Upper lobe of right lung (tissue), 1 donor: ENCODE measurements around the gene ASB8. TPM values are rescaled to one million over a fixed set of nuclear protein-coding genes. Genes with fewer than 3 reads are reported as not detected.
A peak's percentile ranks its signal among the peaks of the same experiment; 100 is the strongest.

Source experiments
- ATAC-seq: fragments of 200-7000 bp; cut with Tn5 transposase; one replicate; pipeline ENCODE4 v1.9.1; 2020; ENCODE audit warnings: mild to moderate bottlenecking, moderate library complexity
- DNase-seq: peaks from one replicate; pipeline ENCODE4 v3.0.0-alpha.2; 2020
- H3K27ac ChIP-seq: fragments of 200-600 bp; one replicate; pipeline ENCODE4 v1.8.0; 2022
- H3K27me3 ChIP-seq: fragments of 200-600 bp; one replicate; pipeline ENCODE4 v1.8.0; 2022; ENCODE audit warnings: mild to moderate bottlenecking
- H3K36me3 ChIP-seq: fragments of 200-600 bp; one replicate; pipeline ENCODE4 v1.8.0; 2022
- H3K4me1 ChIP-seq: fragments of 200-600 bp; one replicate; pipeline ENCODE4 v1.8.0; 2022
- H3K4me3 ChIP-seq: fragments of 200-600 bp; one replicate; pipeline ENCODE4 v1.8.0; 2022; ENCODE audit warnings: mild to moderate bottlenecking
- H3K9me3 ChIP-seq: fragments of 200-600 bp; one replicate; pipeline ENCODE4 v1.8.0; 2022
- CTCF ChIP-seq: fragments of 200-600 bp; IDR thresholded peaks from one replicate; pipeline ENCODE4 v1.8.0; 2022; ENCODE audit warnings: antibody characterized with exemption
- intact Hi-C: fragments of 100-400 bp; cut with DNase I; formaldehyde crosslinking; loops from one replicate; pipeline ENCODE4 v1.11.0; 2022
- microRNA-seq: library from miRNA; unstranded; fragments of <30 nt; microRNA quantifications from one replicate; pipeline ENCODE4 v1.2.0, GENCODE V29; 2020; ENCODE audit warnings: borderline microRNAs expressed
- total RNA-seq: library from RNA; stranded (reverse); fragmentation: NEBNext Ultra II Directional; extraction: Animal tissue kit (Norgen Biotek cat#: 25700); gene quantifications from one replicate; pipeline ENCODE4 v1.2.1, GENCODE V29; 2021
- donor health status: DM: no; HTN: yes; CAD: no; lungs with severe emphysema.

The ASB8 gene
- total RNA-seq, 1 donor from 2014 or later: 34.5 TPM

- intact Hi-C loops: no loop called here
- TF ChIP-seq CTCF: peak; percentile 25
- H3K4me1 ChIP-seq: peaks cover 18% of the 10 kb centered on the region
- peak within 1 kb of the TSS; percentile 98 for H3K27ac ChIP-seq
- H3K36me3 ChIP-seq: no peaks in the 10 kb centered on the region
- no peaks in the 10 kb centered on the region for H3K27me3 ChIP-seq
- DNase-seq (peak; percentile 96), ATAC-seq (peak; percentile 97)
- H3K4me3 ChIP-seq: peak within 1 kb of the TSS; percentile 88
- H3K9me3 ChIP-seq: no peaks in the 10 kb centered on the region
These were observed 51.2 kb downstream of the ASB8 start, which contains the start of gene SENP1 for GRCh38 chr12:48105867-48106680. Gene SENP1 (minus strand): TSS chr12:48106079. CDS start chr12:48101472, 4,607 bp downstream.

GRCh38 chr12:48105321-48105866, 51.9 kb downstream of the ASB8 start:
- H3K36me3 ChIP-seq: no peaks in the 10 kb centered on the region
- intact Hi-C loops: no loop called here
- H3K27me3 ChIP-seq: no peaks in the 10 kb centered on the region
- no peak for TF ChIP-seq CTCF
- DNase-seq (no peak), ATAC-seq (no peak)
- H3K27ac ChIP-seq: peak overlapping the region; percentile 98
- peak overlapping the region; percentile 88 for H3K4me3 ChIP-seq
- peaks cover 18% of the 10 kb centered on the region for H3K4me1 ChIP-seq
- no peaks in the 10 kb centered on the region for H3K9me3 ChIP-seq

- ATAC-seq: no peak
- H3K4me3 ChIP-seq: peak overlapping the region; percentile 88
- intact Hi-C loops: no loop called here
These were observed 52.8 kb downstream of the ASB8 start for GRCh38 chr12:48104531-48104930.

More at GRCh38 chr12:48104531-48104930, 52.8 kb downstream of the ASB8 start:
- peaks cover 18% of the 10 kb centered on the region for H3K4me1 ChIP-seq
- H3K27me3 ChIP-seq: no peaks in the 10 kb centered on the region
- no peak for DNase-seq
- TF ChIP-seq CTCF: no peak
- no peak overlapping the region for H3K27ac ChIP-seq
- no peaks in the 10 kb centered on the region for H3K36me3 ChIP-seq
- H3K9me3 ChIP-seq: no peaks in the 10 kb centered on the region

Small RNA genes lying within 50 kb of the gene (microRNA-seq; reads per million reads assigned to microRNA genes)
- gene MIR6505: 0.83 reads per million

Other genes with a start within 250 kb of the ASB8 start
- 45.4 TPM for gene TMEM106C, start 193.9 kb downstream of the ASB8 start, total RNA-seq
- not detected for gene COL2A1, start 153.0 kb downstream of the ASB8 start, total RNA-seq
- gene SENP1, start 51.4 kb downstream of the ASB8 start, total RNA-seq: 16.9 TPM
- 41.8 TPM for gene PFKM, start 38.2 kb downstream of the ASB8 start, total RNA-seq
- 0.61 TPM for gene CCDC184, start 26.1 kb upstream of the ASB8 start, total RNA-seq
- gene OR10AD1, start 45.8 kb upstream of the ASB8 start, total RNA-seq: not detected
- 30.9 TPM for gene ZNF641, start 193.4 kb upstream of the ASB8 start, total RNA-seq